Stimulated activated CD4-positive, alpha-beta T cell treated with anti-CD3 and anti-CD28 coated beads, Interleukin-15, amount 100 ng/mL, for 24 hours (primary cell): ENCODE results near the gene MYO9A.

Source experiments
- DNase-seq: peaks from one replicate; pipeline ENCODE4 v3.0.0-alpha.2; 2020

MYO9A gene

GRCh38 chr15:71825021-71825730 is 292.8 kb downstream of the MYO9A start:
- DNase-seq, result no peak

- no peak for DNase-seq
Measured at GRCh38 chr15:71823801-71824200, 294.1 kb downstream of the MYO9A start.

- DNase-seq, result no peak
Measured at GRCh38 chr15:71822890-71823630, 294.9 kb downstream of the MYO9A start.

- DNase-seq, result no peak
Measured at GRCh38 chr15:71821547-71822129, 296.3 kb downstream of the MYO9A start.

- DNase-seq, result no peak
Measured at GRCh38 chr15:71820127-71820526, 297.8 kb downstream of the MYO9A start.

- DNase-seq, result no peak
Measured at GRCh38 chr15:71817351-71817750, 300.6 kb downstream of the MYO9A start.

- DNase-seq, result no peak
Measured at GRCh38 chr15:71815301-71815700, 302.6 kb downstream of the MYO9A start.

GRCh38 chr15:71813723-71814470 is 304.1 kb downstream of the MYO9A start:
- DNase-seq, result no peak

- no peak for DNase-seq
Measured at GRCh38 chr15:71812966-71813722, 304.8 kb downstream of the MYO9A start.

- no peak for DNase-seq
Measured at GRCh38 chr15:71811752-71812735, 305.9 kb downstream of the MYO9A start.

- DNase-seq, result no peak
Measured at GRCh38 chr15:71811036-71811736, 306.8 kb downstream of the MYO9A start.

- no peak for DNase-seq
Measured at GRCh38 chr15:71810256-71811035, 307.5 kb downstream of the MYO9A start, which contains the start of gene NR2E3. NR2E3 (plus strand) TSS chr15:71810554; CDS start chr15:71810744, 190 bp downstream.

GRCh38 chr15:71809346-71809745 is 308.6 kb downstream of the MYO9A start:
- DNase-seq, result no peak

- DNase-seq, result no peak
Measured at GRCh38 chr15:71808311-71809020, 309.5 kb downstream of the MYO9A start.

GRCh38 chr15:71807691-71808091 is 310.3 kb downstream of the MYO9A start:
- no peak for DNase-seq

- DNase-seq, result no peak
Measured at GRCh38 chr15:71807125-71807629, 310.8 kb downstream of the MYO9A start.

- no peak for DNase-seq
Measured at GRCh38 chr15:71806452-71806931, 311.5 kb downstream of the MYO9A start.

GRCh38 chr15:71804695-71805470 is 313.1 kb downstream of the MYO9A start:
- no peak for DNase-seq
